ES-I3 (cell line): ENCODE results near the gene CEP131.

Experiments
- H3K36me3 ChIP-seq: 2 replicates; pipeline ENCODE4 v1.6.1; 2013; ENCODE audit warnings: mild to moderate bottlenecking, low read length, control low read depth, moderate library complexity; ENCODE audit not compliant: insufficient read depth
- H3K4me1 ChIP-seq: 2 replicates; pipeline ENCODE4 v1.6.1; 2013; ENCODE audit warnings: mild to moderate bottlenecking, control low read depth, low read length; ENCODE audit not compliant: insufficient read depth
- H3K9ac ChIP-seq: 2 replicates; pipeline ENCODE4 v1.6.1; 2013; ENCODE audit warnings: low read depth, mild to moderate bottlenecking, low read length, moderate library complexity
- H3K9me3 ChIP-seq: 2 replicates; pipeline ENCODE4 v1.6.1; 2013; ENCODE audit warnings: mild to moderate bottlenecking, low read length, moderate library complexity; ENCODE audit not compliant: control insufficient read depth, insufficient read depth

Gene CEP131

DNA sequence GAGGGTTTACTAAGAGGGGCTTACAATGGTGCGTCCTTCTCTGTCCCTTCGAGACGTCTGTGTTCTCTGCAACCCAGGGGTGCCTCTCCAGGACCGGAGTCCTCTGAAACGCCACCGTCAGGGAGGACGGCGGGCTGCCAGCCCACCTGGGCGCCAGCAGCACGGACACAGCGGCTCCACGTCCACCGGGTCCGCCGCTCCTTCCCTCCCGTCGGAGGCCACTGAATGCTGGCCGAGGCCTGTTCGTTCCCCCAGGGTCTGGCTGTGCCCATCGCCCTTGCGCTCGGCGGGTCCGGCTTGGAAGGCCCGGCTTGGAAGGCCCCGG is 15.7 kb upstream of the CEP131 start:
- no peaks in the 10 kb centered on the region for H3K36me3 ChIP-seq
- H3K4me1 ChIP-seq, result peaks cover 19% of the 10 kb centered on the region
- H3K9ac ChIP-seq, result peak overlapping the region; percentile 64
- no peaks in the 10 kb centered on the region for H3K9me3 ChIP-seq

- Histone ChIP-seq H3K9me3 (no peaks in the 10 kb centered on the region), H3K36me3 (no peaks in the 10 kb centered on the region), H3K4me1 (peaks cover 18% of the 10 kb centered on the region), H3K9ac (peak overlapping the region; percentile 64)
Observed at GRCh38 chr17:81237591-81238489, 15.1 kb upstream of the CEP131 start.

- Histone ChIP-seq H3K9ac (no peak overlapping the region), H3K4me1 (peaks cover 9% of the 10 kb centered on the region), H3K36me3 (no peaks in the 10 kb centered on the region), H3K9me3 (no peaks in the 10 kb centered on the region)
Observed at GRCh38 chr17:81236784-81237183, 14.0 kb upstream of the CEP131 start.

DNA sequence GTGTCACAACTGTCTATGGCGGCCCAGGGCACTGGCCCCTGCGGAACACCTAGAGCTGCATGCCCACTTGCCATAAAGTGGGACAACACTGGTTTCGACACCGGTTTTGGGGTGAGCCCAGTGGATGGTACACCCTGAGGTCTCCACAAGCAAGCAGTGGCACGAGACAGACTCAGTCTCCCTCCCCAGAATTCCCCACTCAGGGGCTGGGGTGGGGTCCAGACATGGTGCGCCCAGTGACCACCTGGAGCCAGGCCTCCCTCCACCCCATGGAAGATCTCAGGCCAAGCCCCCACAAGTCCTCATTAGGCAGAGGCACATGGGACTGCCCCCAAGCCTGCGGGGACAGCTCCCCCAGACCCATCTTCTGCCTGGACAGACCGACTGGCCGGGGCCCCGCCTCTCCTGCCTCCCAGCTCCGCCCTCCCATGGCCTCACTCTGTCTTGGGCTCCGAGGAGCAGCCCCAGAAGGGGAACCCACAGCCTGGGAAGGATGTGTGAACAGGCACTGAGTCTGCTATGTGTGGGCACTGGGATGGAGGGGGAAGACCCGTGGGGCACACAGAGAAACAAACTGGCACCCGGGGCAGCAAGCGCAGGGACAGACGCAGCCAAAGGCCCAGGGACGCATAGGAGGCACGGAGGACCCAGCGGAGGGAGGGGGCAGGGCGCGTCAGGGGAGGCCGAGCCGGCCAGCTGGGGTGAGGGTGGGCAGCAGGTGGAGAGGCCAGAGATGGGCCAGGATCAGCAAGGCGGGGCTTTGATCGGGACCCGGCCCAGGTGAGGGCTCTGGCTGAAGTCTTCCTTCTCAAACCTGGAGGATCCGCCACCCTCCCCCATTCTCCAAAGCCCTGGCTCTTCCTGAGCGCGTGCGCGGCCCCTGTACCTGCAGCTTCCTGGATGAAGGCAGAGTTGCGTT is 13.3 kb upstream of the CEP131 start:
- H3K9ac ChIP-seq, result no peak overlapping the region
- peaks cover 9% of the 10 kb centered on the region for H3K4me1 ChIP-seq
- no peaks in the 10 kb centered on the region for H3K36me3 ChIP-seq
- H3K9me3 ChIP-seq, result no peaks in the 10 kb centered on the region

- Histone ChIP-seq H3K36me3 (no peaks in the 10 kb centered on the region), H3K9me3 (no peaks in the 10 kb centered on the region), H3K9ac (no peak overlapping the region), H3K4me1 (peaks cover 8% of the 10 kb centered on the region)
Observed at GRCh38 chr17:81234940-81235821, 12.4 kb upstream of the CEP131 start.

- Histone ChIP-seq H3K9me3 (no peaks in the 10 kb centered on the region), H3K9ac (no peak overlapping the region), H3K4me1 (peaks cover 5% of the 10 kb centered on the region), H3K36me3 (peaks cover 3% of the 10 kb centered on the region; the same call in 1 of the 2 replicates)
Observed at GRCh38 chr17:81234506-81234855, 11.7 kb upstream of the CEP131 start.

DNA sequence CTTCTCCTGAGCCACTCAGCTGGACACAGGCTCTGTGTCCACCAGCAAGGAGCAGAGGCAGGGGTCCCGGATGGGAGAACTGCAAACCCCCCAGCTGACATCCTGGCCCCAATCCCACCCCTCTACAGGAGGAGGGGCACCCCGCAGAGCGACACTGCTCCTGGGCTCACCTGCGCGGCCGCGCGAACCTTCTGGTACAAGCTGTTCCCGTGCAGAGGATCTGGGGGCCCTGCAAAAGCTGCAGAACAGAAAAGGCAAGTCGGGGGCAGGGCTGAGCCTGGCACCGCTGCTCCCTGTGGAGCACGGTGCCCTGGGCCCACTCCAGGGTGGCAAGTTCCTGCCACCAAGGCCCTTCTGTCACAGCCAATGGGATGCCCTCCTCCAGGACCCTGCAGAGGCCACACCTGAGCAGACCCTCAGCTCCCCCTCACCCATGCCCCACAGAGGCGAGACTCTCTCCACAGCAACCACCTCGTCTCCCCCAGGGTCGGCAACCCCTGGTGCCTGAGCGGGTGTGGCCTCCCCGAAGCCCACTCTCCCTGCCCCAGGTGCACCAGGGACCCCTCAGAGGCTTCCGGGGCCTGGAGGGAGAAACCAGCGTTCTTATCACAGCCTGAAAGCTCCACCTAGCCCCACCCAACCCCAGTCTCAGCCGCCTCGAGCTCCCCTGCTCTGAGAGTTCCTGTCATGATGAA is 11.2 kb upstream of the CEP131 start:
- H3K9ac ChIP-seq, result no peak overlapping the region
- H3K36me3 ChIP-seq, result peaks cover 3% of the 10 kb centered on the region; the same call in 1 of the 2 replicates
- no peaks in the 10 kb centered on the region for H3K9me3 ChIP-seq
- peaks cover 5% of the 10 kb centered on the region for H3K4me1 ChIP-seq

DNA sequence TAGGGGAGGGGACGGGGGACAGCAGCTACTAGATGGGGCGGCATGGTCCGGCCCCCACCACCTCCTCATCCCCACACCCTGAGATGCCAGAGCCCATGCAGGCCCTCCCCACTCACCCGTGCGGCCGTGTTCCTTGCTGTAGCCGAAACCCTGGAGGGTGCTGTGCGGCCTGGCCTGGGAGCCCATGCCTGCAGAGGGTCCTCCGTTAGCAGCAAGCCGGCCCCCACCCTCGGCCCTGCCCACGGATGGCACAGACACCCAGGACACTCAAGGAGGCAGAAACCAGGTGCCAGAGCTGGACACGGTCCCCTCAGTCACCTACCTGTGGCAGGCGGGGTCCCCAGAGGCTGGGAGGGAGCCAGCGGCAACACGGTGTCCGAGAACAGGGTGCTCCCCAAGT is 10.6 kb upstream of the CEP131 start:
- Histone ChIP-seq H3K36me3 (peaks cover 3% of the 10 kb centered on the region; the same call in 1 of the 2 replicates), H3K4me1 (peaks cover 5% of the 10 kb centered on the region), H3K9ac (no peak overlapping the region), H3K9me3 (no peaks in the 10 kb centered on the region)

- no peaks in the 10 kb centered on the region for H3K9me3 ChIP-seq
- peaks cover 3% of the 10 kb centered on the region; the same call in 1 of the 2 replicates for H3K36me3 ChIP-seq
- no peaks in the 10 kb centered on the region for H3K4me1 ChIP-seq
- no peak overlapping the region for H3K9ac ChIP-seq
Observed at GRCh38 chr17:81232616-81233241, 10.0 kb upstream of the CEP131 start.

DNA sequence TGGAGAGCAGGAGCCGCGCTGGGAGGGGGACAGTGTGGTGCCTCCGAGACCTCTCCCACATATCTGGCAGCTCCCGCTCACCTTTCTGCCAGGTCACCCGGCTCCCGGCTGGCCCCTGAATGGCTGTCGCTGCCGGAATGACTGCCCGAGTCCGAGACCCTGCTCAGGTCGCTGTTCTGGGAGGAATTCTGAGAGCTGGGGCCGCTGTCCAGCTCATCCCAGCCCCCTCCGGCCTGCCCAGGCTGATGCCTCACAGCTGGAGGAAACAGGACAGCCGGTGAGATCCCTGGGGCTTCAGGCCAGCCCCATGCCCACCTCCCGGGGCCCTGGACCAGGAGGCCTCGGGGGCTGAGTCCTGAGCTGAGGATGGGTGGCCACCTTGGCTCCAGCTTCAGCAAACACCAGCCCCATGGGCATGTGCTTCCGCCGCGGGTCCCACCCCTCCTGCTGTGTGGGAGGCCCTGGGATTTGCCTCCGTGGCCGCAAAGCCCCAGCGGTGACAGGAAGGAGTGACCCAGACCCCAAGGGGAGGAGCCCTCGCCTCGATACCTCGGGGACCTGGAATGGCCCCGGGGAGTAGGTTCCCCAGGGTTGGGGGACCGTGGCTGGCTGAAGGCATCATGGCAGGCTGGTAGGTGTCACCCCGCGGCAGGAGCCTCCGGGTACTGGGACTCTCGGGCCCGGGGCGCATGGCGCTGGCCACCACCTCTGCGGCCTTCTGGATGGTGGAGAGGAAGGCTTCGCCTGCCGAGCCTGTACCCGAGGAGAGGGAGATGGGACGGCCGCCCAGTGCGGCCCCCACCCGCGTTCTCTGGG is 9.2 kb upstream of the CEP131 start:
- H3K9me3 ChIP-seq, result 0 out of 2 replicates have a peak, but pooled peaks cover 3% of the 10 kb centered on the region
- H3K4me1 ChIP-seq, result no peaks in the 10 kb centered on the region
- peaks cover 3% of the 10 kb centered on the region; the same call in 1 of the 2 replicates for H3K36me3 ChIP-seq
- H3K9ac ChIP-seq, result no peak overlapping the region

DNA sequence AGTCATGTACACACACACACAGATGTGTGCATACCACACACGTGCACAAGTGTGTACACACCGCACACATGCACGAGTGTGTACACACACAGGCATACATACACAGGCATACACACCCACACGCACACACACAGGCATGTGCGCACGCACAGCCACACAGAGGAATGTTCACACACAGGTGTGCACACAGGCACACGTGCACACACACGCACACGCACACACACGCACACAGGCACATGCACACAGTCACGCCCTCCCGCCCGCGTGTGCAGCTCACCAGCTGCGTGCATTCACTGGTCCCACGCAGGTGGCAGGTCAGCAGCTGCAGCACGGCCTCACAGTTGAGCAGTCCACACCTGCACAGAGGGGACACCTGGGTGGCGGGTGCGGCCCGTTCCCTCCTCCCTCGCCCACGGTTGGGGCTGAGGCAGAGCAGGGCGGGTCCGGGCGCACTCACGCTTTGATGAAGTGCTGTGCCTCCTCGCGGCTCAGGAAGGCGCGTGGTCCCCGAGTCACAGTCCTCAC is 8.4 kb upstream of the CEP131 start:
- Histone ChIP-seq H3K4me1 (no peaks in the 10 kb centered on the region), H3K9ac (no peak overlapping the region), H3K36me3 (peaks cover 3% of the 10 kb centered on the region; the same call in 1 of the 2 replicates), H3K9me3 (0 out of 2 replicates have a peak, but pooled peaks cover 3% of the 10 kb centered on the region)

GRCh38 chr17:81230043-81230820 is 7.5 kb upstream of the CEP131 start:
- no peak overlapping the region for H3K9ac ChIP-seq
- peaks cover 3% of the 10 kb centered on the region; the same call in 1 of the 2 replicates for H3K36me3 ChIP-seq
- H3K9me3 ChIP-seq, result 0 out of 2 replicates have a peak, but pooled peaks cover 3% of the 10 kb centered on the region
- H3K4me1 ChIP-seq, result no peaks in the 10 kb centered on the region
